SH-SY5Y (cell line): Measurements from ENCODE around the gene FALEC.

Source experiments
- GATA2 ChIP-seq: IDR thresholded peaks from 2 replicates; pipeline ENCODE4 v1.6.1; 2011; ENCODE audit warnings: mild to moderate bottlenecking, low read depth, low read length
- GATA3 ChIP-seq: IDR thresholded peaks from 2 replicates; pipeline ENCODE4 v1.6.1; 2011; ENCODE audit warnings: low read depth, mild to moderate bottlenecking, low read length, moderate library complexity

- TF ChIP-seq GATA3, result no peak
- no peak for TF ChIP-seq GATA2
Measured at GRCh38 chr1:150579945-150580642, 64.5 kb downstream of the FALEC start.
